Colon (tissue), 2 donors: ENCODE measurements around the gene SGO1.

Source experiments
- FAIRE-seq: peaks from 2 replicates; lab custom pipeline; 2012; peaks lifted over from hg19 to GRCh38; lab: Jason Lieb, UNC
- donor health status: control.
- donor health status: control.

The SGO1 gene

GRCh38 chr3:20154928-20155327 is 31.1 kb downstream of the SGO1 start:
- no peak for FAIRE-seq

- no peak for FAIRE-seq
Measured at GRCh38 chr3:20154078-20154477, 31.9 kb downstream of the SGO1 start.

- FAIRE-seq: no peak
Measured at GRCh38 chr3:20148466-20148865, 37.5 kb downstream of the SGO1 start.

- no peak for FAIRE-seq
Measured at GRCh38 chr3:20147361-20147760, 38.6 kb downstream of the SGO1 start.

GRCh38 chr3:20146301-20146700 is 39.7 kb downstream of the SGO1 start:
- FAIRE-seq: no peak

GRCh38 chr3:20145874-20146273 is 40.1 kb downstream of the SGO1 start:
- no peak for FAIRE-seq

GRCh38 chr3:20143519-20143918 is 42.5 kb downstream of the SGO1 start:
- no peak for FAIRE-seq

DNA sequence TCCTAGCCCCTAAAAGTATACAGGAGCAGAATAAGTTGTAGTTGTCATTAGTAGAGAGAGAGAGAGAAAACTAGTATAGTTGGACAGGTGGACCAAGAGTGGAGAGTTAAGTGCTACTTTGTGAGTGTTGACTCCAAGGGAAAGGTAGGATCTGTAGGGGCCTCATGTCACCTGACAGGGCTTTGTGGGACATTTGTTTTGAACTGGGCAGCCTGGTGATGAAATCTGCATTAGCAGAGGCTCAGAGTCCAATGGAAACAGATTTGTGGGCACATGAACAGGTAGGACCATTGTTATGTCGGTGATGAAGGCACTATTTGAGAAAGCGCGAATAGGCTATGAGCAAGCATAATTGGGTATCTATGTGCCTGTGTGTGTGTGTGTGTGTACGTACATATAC is 43.5 kb downstream of the SGO1 start:
- no peak for FAIRE-seq

DNA sequence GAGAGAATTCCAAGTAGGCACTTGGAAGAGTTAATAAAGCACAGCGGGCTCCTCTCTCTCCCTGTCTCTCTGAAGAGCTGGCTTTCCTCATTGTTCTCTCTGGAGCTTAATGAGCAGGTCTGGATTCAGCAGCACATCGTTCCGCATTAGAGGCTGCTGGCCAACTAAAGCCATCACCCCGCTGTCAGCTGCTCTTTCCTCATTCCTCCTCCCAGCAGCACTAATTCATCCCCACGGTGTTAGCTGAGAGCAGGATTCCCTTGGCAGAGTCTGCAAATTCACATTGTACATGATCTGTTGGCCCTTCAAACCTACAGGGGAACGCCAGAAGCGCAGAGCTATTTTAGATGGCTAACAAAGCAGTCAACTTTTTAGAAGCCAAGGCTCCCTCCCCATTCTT is 44.2 kb downstream of the SGO1 start:
- no peak for FAIRE-seq

GRCh38 chr3:20141316-20141715 is 44.7 kb downstream of the SGO1 start:
- no peak for FAIRE-seq

DNA sequence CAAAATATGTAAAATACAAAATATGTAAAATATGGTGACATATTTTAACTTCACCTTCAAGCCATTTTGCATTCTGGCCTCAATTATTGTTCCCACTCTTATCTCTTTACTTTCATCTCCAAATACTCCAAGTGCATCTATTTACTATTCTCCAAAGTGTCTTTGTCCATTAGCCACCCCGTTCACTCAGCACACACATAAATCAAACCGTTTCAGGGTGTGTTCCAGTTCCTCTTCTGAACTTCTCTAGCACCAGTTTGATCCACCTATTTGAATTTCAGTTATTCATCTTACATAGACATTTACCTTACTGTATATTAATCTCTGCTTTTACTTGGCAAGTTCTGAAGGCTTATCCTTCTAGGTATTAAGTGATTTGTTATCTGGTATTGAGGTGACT is 45.1 kb downstream of the SGO1 start:
- FAIRE-seq: no peak

- no peak for FAIRE-seq
Measured at GRCh38 chr3:20137647-20138046, 48.4 kb downstream of the SGO1 start.

- FAIRE-seq: no peak
Measured at GRCh38 chr3:20136231-20136630, 49.8 kb downstream of the SGO1 start.

- FAIRE-seq: no peak
Measured at GRCh38 chr3:20130106-20130505, 55.9 kb downstream of the SGO1 start.

DNA sequence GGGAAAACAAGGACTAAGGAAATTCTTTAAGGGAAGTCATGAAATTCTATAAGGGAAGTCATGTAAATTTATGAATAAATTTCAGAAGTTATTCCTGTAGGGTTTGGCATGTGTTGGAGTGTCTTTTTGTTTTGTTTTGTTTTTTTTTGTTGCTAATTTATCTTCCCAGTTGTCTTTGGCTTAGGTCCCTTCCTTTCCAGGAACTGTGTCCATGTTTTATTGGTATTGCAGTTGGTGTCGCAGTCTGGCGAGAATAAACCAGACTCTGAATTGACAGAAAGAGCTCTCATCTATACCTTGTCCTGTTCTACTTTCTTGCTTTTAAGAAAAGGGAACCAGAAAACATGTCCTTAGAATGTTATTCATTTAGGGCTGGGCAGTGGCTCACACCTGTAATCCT is 57.6 kb downstream of the SGO1 start:
- FAIRE-seq: no peak

DNA sequence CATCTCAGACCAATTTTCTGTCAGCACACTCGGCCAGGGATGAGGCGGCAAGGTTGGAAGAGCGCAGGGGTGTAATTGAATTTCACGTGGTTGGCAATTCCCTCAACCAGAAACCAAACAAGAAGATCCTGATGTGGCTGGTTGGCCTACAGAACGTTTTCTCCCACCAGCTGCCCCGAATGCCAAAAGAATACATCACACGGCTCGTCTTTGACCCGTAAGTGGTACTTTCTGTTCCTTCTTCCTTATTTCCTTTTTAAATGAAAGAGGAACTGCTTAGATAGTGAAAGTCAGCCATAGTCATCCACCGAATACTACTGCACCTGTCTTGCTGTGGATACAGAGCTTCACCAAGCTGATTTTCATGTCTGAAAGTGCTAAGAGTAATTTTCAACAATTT is 60.1 kb downstream of the SGO1 start:
- no peak for FAIRE-seq

GRCh38 chr3:20125289-20125688 is 60.7 kb downstream of the SGO1 start:
- FAIRE-seq: no peak

GRCh38 chr3:20123131-20123652 is 62.8 kb downstream of the SGO1 start:
- FAIRE-seq: no peak

DNA sequence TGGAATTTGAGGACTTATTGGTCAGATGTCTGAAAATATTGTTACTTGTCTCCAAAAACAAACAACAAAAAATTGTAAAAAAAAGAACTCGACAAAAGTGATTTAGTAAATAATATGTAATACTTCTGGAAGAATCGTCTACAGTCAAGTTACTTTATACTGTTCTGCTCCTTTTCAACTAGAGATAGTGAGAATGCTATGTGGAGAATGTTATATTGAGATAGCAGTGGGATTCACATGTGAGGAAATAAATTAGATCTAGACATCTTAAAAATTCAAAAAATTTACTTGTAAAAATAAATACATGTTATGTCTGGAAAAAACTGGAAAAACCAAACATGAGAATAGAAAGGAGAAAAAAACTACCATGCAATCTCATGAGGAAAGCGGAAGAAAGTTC is 64.9 kb downstream of the SGO1 start:
- no peak for FAIRE-seq
